ENCODE results near the gene LRRFIP2.

Gene LRRFIP2

GRCh38 chr3:37097776-37098175, 76.6 kb downstream of the LRRFIP2 start:
- Histone ChIP-seq H3K4me3 (ENCODE audit: low read depth, low read length) (no peak overlapping the region), H3K27ac (ENCODE audit: extremely low read depth, low read depth, low read length) (no peak overlapping the region), H3K36me3 (ENCODE audit: control insufficient read depth in 2 of 2, insufficient read depth in 1 of 2, low read length in 2 of 2) (peaks cover 0 to 5% of the 10 kb centered on the region in 2 experiments; a peak in 1 of 3 replicates), H3K9me3 (ENCODE audit: control insufficient read depth, insufficient read depth, low read depth, low read length) (no peaks in the 10 kb centered on the region), H3K4me1 (ENCODE audit: control insufficient read depth, insufficient read depth, low read length) (no peaks in the 10 kb centered on the region)
- TF ChIP-seq SALL2 (tag by site-specific recombination; IDR thresholded peaks at IDR 0.05; ENCODE audit: borderline replicate concordance), result no peak
- ChIA-PET CTCF (no interaction called here), POLR2A (interaction anchor here (0.5 kb wide), 1 partner anchor 22 kb away, joined by 6 read pairs; no protein-coding TSS in a partner anchor)

GRCh38 chr3:37096975-37097374, 77.4 kb downstream of the LRRFIP2 start:
- ChIA-PET CTCF (interaction anchor here (0.6 kb wide), 1 partner anchor 192 kb away, joined by 3 read pairs; no protein-coding TSS in a partner anchor), POLR2A (no interaction called here)

GRCh38 chr3:37096288-37096687, 78.1 kb downstream of the LRRFIP2 start:
- peaks cover 0 to 13% of the 10 kb centered on the region in 2 experiments; a peak in 1 of 3 replicates for H3K36me3 ChIP-seq (ENCODE audit: control insufficient read depth in 2 of 2, insufficient read depth in 1 of 2, low read length in 2 of 2)
- H3K4me3 ChIP-seq (ENCODE audit: low read depth, low read length), result no peak overlapping the region
- no peaks in the 10 kb centered on the region for H3K9me3 ChIP-seq (ENCODE audit: control insufficient read depth, insufficient read depth, low read depth, low read length)
- CTCF ChIA-PET, result no interaction called here
- POLR2A ChIA-PET, result no interaction called here
- H3K27ac ChIP-seq (ENCODE audit: extremely low read depth, low read depth, low read length), result no peak overlapping the region
- no peaks in the 10 kb centered on the region for H3K4me1 ChIP-seq (ENCODE audit: control insufficient read depth, insufficient read depth, low read length)
- TF ChIP-seq ZNF449 (tag by site-specific recombination; IDR thresholded peaks at IDR 0.05) (no peak), PBX3 (CRISPR knock-in tag; IDR thresholded peaks at IDR 0.05) (no peak)

More at GRCh38 chr3:37096975-37097374, 77.4 kb downstream of the LRRFIP2 start:
- TF ChIP-seq ZBTB26 (tag by site-specific recombination; optimal IDR thresholded peaks at IDR 0.05) (no peak), ZNF221 (tag by site-specific recombination; IDR thresholded peaks at IDR 0.05; ENCODE audit: borderline replicate concordance) (no peak), ZNF311 (tag by site-specific recombination; IDR thresholded peaks at IDR 0.05; ENCODE audit: borderline replicate concordance) (no peak), TRIM28 (IDR thresholded peaks at IDR 0.05; ENCODE audit: borderline replicate concordance, low read length) (no peak), GLIS1 (tag by site-specific recombination; IDR thresholded peaks at IDR 0.05) (no peak), MZF1 (tag by site-specific recombination; IDR thresholded peaks at IDR 0.05; ENCODE audit: borderline replicate concordance) (no peak), ZNF658 (tag by site-specific recombination; IDR thresholded peaks at IDR 0.05) (no peak), ZBTB44 (tag by site-specific recombination; IDR thresholded peaks at IDR 0.05) (no peak), BCL6B (tag by site-specific recombination; IDR thresholded peaks at IDR 0.05) (no peak), ZSCAN5A (tag by site-specific recombination; IDR thresholded peaks at IDR 0.05) (no peak), ZNF248 (tag by site-specific recombination; IDR thresholded peaks at IDR 0.05) (no peak), ZNF558 (tag by site-specific recombination; IDR thresholded peaks at IDR 0.05) (no peak), HOXD13 (CRISPR knock-in tag; IDR thresholded peaks at IDR 0.05; ENCODE audit: borderline replicate concordance) (no peak), ZSCAN16 (tag by site-specific recombination; IDR thresholded peaks at IDR 0.05) (no peak)
- H3K36me3 ChIP-seq (ENCODE audit: control insufficient read depth in 2 of 2, insufficient read depth in 1 of 2, low read length in 2 of 2), result peaks cover 0 to 11% of the 10 kb centered on the region in 2 experiments; a peak in 1 of 3 replicates
- H3K27ac ChIP-seq (ENCODE audit: extremely low read depth, low read depth, low read length), result no peak overlapping the region
- H3K4me1 ChIP-seq (ENCODE audit: control insufficient read depth, insufficient read depth, low read length), result no peaks in the 10 kb centered on the region
- H3K4me3 ChIP-seq (ENCODE audit: low read depth, low read length), result no peak overlapping the region
- H3K9me3 ChIP-seq (ENCODE audit: control insufficient read depth, insufficient read depth, low read depth, low read length), result no peaks in the 10 kb centered on the region

All from HEK293 (cell line).